GDM1 (cell line): ENCODE data around the gene SH3RF2.

Experiments used
- DNase-seq: peaks from one replicate; lab custom pipeline; 2025; lab: John Stamatoyannopoulos, UW

Gene SH3RF2

GRCh38 chr5:146048994-146049703, 112.8 kb downstream of the SH3RF2 start:
- peak; percentile 25 for DNase-seq

- no peak for DNase-seq
These were observed 113.3 kb downstream of the SH3RF2 start for GRCh38 chr5:146049704-146050026.

DNA sequence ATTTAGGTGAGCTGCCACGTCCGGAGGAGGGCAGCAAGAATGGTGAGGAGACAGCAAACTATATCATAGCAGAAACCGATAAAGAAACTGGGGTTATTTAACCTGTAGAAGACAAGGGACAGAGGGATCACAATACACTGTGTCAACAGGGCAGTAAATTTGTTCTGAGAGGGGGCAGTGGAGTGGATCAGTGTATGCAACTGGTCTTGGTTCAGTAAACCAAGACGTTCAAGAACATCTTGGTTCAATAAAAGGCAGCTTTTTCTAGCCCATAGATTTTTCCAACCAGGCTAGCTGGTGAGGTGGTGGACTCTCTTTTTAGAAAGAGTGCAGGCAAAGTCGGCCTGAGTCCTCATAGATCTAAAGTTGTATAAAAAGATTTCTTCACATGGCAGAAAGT, 113.7 kb downstream of the SH3RF2 start:
- no peak for DNase-seq

GRCh38 chr5:146051678-146052077, 115.3 kb downstream of the SH3RF2 start:
- no peak for DNase-seq

DNA sequence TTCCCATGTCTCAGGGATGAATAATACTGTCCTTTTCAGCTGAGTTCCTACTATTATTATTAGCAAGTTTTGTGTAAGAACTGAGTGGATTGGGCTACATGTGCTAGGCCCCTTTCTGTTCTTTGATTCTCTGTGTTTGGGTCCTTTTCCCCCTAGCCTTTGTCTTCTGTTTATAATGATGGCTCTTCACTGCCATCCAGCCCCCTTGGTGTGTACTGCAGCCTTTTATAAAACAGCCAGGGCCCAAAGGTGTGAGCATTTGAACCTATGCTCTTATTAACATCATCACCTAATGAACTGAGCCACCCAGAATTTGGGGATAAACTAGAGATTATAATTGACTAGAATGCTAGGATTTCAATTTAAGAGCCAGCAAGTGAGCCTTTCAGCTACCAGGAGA, 116.4 kb downstream of the SH3RF2 start:
- DNase-seq = no peak

DNA sequence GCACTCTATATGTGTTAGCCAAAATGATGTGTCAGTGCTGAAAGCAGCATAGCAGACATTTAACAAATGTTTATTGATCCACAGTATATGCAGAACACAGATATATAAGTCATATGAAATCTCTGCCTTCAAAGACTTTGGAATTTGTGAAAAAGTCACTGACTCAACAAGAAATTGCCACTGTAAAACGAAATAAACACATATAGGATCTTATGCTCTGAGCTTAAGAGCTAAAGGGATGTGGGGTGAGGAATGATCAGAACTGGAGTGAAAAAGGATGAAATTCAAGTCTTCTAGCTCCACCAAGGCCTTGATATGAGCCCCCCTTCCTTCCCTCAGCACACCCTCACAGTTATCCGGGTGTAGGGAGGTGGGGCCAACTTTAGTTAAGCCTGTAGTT, 119.1 kb downstream of the SH3RF2 start:
- DNase-seq = no peak

- DNase-seq = no peak
These were observed 123.3 kb downstream of the SH3RF2 start for GRCh38 chr5:146059460-146060220.

- DNase-seq = no peak
These were observed 123.8 kb downstream of the SH3RF2 start for GRCh38 chr5:146060221-146060585.

DNA sequence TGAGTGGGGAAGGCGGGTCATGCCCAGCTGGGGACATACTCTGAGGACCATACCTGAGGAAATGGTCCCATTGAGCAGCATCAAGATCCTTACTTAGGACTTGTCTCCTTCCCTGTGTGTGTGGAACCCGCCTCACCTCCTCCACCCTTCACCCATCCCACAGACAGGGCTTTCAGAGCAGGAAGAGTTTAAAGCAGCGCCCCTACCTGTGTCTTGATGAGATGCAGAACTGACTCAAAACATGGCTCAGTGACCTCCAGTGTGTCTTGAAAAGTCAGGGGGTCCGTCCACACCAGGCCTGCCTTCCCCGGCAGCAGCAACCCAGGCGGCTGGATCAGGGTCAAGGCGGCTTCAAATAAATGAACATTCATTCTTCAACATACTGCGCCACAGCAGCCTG, 130.6 kb downstream of the SH3RF2 start:
- no peak for DNase-seq

GRCh38 chr5:146068206-146068605, 131.8 kb downstream of the SH3RF2 start:
- DNase-seq = no peak

DNA sequence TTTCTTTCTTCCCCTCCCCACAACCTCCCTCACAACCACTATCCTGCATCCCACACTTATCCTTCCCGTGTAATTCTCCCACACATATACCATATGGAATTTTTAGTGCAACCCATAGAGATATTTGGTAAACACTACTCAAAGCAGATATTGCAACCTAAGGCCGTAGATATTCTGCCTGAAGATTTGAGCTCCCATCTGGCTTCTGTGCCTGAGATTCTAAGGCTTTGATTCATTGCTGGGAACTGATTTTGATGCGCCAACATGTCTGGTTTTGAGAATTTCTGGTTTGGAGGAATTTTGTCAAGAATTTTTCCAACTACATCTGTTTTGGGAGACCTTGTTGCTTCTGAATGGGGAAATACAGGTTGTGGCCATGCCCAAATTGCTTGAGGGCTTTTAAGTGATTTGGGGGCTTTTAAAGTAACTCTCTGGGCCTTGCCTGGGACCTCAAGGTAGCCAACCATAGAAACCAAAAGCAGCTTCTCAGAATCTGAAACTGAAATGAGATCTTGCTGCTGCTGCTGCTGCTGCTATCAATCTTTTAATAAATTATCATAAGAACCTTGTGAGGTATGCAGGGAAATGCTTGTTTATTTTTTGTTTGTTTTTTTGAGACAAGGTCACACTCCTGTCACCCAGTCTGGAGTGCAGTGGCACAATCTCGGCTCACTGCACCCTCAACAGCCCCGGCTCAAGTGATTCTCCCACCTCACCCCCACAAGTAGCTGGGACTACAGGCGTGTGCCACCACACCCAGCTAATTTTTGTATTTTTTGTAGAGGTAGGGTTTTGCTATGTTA, 132.8 kb downstream of the SH3RF2 start:
- no peak for DNase-seq

DNA sequence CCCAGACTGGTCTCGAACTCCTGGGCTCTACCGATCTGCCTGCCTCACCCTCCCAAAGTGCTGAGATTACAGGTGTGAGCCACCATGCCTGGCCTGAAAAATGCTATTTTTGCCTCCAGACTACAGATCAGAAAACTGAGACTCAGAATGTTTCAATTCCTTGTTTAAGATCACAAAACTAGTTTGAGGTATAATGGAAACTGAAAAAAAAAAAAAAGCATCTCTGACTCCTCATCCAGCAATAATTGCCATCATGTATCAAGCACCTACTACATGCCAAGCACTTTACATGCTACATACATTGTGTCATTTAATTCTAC, 133.4 kb downstream of the SH3RF2 start:
- DNase-seq = no peak

- no peak for DNase-seq
These were observed 134.4 kb downstream of the SH3RF2 start for GRCh38 chr5:146070746-146071145.

GRCh38 chr5:146071171-146071570, 134.8 kb downstream of the SH3RF2 start:
- no peak for DNase-seq

GRCh38 chr5:146072595-146072994, 136.2 kb downstream of the SH3RF2 start:
- no peak for DNase-seq

- DNase-seq = no peak
These were observed 137.0 kb downstream of the SH3RF2 start for GRCh38 chr5:146073239-146073900.

DNA sequence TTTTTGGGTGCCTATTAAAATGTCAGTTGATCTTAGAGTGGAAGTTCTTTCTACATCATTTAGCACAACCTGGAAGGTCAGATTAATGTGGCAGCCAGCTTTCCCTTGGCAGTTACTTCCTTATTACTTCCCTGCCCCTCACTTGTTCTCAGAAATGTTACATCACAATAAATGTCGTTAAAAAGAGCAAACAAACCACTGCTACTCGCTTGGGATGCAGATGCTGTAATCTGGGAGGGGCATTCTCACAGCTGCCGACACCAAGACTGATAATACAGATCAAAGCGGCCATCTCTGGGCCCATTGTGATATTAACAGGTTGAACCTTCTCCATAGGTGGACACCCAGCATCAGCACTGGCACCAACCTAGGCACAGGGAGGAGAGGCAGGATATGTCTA, 139.7 kb downstream of the SH3RF2 start:
- no peak for DNase-seq

- no peak for DNase-seq
These were observed 140.1 kb downstream of the SH3RF2 start for GRCh38 chr5:146076455-146076854.

DNA sequence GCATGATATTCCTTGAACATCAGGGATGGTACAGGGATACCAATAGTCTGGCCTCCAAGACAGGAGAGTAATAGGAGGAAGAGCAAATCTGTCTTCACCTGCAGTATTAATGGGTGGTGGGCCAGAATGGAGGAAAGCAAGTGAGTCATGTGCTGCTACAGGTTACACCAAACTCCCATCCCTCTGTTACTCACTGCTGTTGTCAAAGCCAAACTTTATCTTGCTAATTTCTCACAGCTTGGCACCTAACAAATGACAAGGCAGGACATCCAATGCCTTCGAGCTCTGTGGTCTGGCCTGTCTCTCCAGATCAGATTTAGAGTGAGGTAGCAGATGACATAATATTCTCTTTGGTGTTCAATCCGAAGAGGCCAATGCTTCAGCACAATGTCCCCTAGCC, 142.2 kb downstream of the SH3RF2 start:
- no peak for DNase-seq

DNA sequence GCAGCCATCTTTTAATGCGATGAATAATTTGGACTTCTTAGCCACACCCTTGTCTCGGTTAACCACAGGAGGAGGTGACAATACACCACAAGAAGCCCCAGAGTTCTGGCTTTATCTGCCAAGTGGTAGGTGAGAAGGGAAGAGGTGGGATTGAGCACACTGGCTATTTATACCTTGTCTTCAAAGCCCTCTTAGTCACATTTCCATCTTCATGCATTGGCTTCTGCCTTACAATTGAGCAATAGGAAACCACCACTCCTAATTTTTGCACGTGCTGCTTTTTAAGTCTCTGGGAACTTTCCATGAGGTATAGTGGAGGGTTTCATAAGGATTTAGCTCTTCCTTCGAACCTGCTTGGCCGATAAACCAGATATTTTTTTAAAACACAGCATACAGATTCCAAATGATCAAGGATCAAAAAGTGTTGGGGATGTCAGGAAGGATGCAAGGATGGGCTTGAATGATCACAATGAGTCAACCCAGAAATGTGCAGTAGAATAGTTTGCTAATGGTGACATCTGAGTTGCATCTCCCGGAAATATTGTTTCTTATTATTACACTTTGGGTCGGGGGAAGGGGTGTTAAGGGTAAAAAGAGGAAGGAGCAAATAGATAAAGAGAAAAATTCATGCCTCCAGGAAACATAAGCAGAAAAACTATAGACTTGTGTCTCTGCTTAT, 143.5 kb downstream of the SH3RF2 start:
- peak; percentile 12 for DNase-seq

DNA sequence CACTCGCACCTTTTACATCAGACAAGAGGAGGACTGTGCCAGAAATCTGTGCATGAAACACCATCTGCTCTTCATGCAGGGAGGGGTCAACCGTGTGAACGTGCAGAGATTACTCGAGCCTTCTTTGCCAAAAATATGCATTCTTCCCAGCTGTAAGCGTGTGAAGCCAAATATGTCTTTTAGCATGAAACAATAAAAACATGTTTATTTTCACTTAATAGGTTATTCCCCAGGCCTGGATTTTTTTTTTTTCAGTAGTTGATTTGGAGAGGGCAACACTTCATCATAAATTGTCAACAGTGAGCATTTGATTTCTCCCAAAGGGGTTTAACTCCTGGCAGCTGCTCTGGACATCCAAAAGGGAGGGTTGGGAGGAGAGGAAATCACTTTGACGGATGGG, 145.2 kb downstream of the SH3RF2 start:
- no peak for DNase-seq

DNA sequence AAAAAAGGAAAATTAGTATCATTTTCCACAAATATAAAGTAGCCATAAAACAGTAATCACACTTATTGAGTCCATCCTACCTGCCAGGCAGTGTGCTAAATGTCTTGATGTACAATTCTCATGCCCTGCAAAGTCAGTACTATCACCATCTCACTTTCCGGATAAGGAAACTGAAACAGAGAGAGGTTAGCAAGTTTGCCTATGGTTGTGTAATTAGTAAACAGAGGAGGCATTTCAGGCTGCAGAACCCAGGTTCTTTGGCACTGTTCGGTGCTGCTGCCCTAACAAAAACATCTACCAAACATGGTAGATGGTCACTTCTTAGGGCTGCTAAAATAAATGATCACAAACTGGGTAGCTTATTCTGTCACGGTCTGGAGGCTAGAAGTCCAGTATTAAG, 146.4 kb downstream of the SH3RF2 start:
- no peak for DNase-seq
